A673 (cell line): ENCODE results near the gene SAMHD1. TPM values are rescaled to one million over a fixed set of nuclear protein-coding genes. Genes with fewer than 3 reads are reported as not detected.

ENCODE experiments used
- BruUV-seq: library from RNA; stranded (reverse); fragments of 400-500 nt; replicated peaks from 2 replicates; lab custom pipeline; 2021; lab: Mats Ljungman, UMichigan
- CTCF ChIA-PET: fragments of 300-600 bp; sonication (Branson Sonifier 250); formaldehyde crosslinking; loops from one replicate; lab custom pipeline; 2022; ENCODE audit warnings: antibody characterized with exemption; lab: Charles Lee
- POLR2A ChIA-PET: fragments of 300-600 bp; sonication (Branson Sonifier 250); formaldehyde crosslinking; loops from one replicate; lab custom pipeline; 2022; ENCODE audit warnings: antibody characterized with exemption; ENCODE audit not compliant: low non-redundant PET; lab: Charles Lee
- DNase-seq: peaks from one replicate; pipeline ENCODE4 v3.0.0-alpha.2; 2015; ENCODE audit warnings: low spot score
- H3K27ac ChIP-seq: fragments of 200-600 bp; sonication (generic); 2 replicates; pipeline ENCODE4 v1.5.1; 2016; ENCODE audit warnings: mixed run types, low read depth, mild to moderate bottlenecking, mixed read lengths, antibody characterized with exemption, low read length; ENCODE audit not compliant: poor library complexity, severe bottlenecking
- H3K27me3 ChIP-seq: fragments of 200-600 bp; sonication (generic); replicated peaks from 2 replicates; pipeline ENCODE4 v1.6.1; 2017; ENCODE audit warnings: mixed run types, low read depth, mild to moderate bottlenecking, mixed read lengths, antibody characterized with exemption, low read length; ENCODE audit not compliant: insufficient read depth, poor library complexity
- H3K36me3 ChIP-seq: fragments of 200-600 bp; sonication (generic); 2 replicates; pipeline ENCODE4 v1.6.1; 2016; ENCODE audit warnings: mixed run types, mild to moderate bottlenecking, mixed read lengths, antibody characterized with exemption, low read length; ENCODE audit not compliant: insufficient read depth, poor library complexity, severe bottlenecking
- H3K4me1 ChIP-seq: fragments of 200-600 bp; sonication (generic); 2 replicates; pipeline ENCODE4 v1.6.1; 2017; ENCODE audit warnings: mixed run types, mild to moderate bottlenecking, mixed read lengths, antibody characterized with exemption, low read length; ENCODE audit not compliant: insufficient read depth, poor library complexity, severe bottlenecking
- H3K4me3 ChIP-seq: fragments of 200-600 bp; sonication (generic); 2 replicates; pipeline ENCODE4 v1.5.1; 2016; ENCODE audit warnings: low read depth, mixed run types, mild to moderate bottlenecking, mixed read lengths, low read length; ENCODE audit not compliant: poor library complexity, severe bottlenecking
- H3K9me3 ChIP-seq: fragments of 200-600 bp; sonication (generic); 2 replicates; pipeline ENCODE4 v1.6.1; 2016; ENCODE audit warnings: mixed run types, low read depth, mild to moderate bottlenecking, mixed read lengths, antibody characterized with exemption, low read length; ENCODE audit not compliant: poor library complexity, severe bottlenecking
- CTCF ChIP-seq: fragments of 300-800, 200-600 bp; sonication (generic); conservative IDR thresholded peaks from 2 replicates; pipeline ENCODE4 v1.5.1; 2017; ENCODE audit warnings: low read depth, mild to moderate bottlenecking, antibody characterized with exemption, low read length, moderate library complexity, mixed read lengths
- EZH2 ChIP-seq: fragments of 200-600 bp; sonication (generic); IDR thresholded peaks from 2 replicates; pipeline ENCODE4 v1.6.1; 2017; ENCODE audit warnings: borderline replicate concordance, low read depth, mild to moderate bottlenecking, mixed read lengths, antibody characterized with exemption, low read length; ENCODE audit not compliant: poor library complexity, severe bottlenecking
- intact Hi-C: fragments of 100-400 bp; cut with micrococcal nuclease; formaldehyde crosslinking; loops from one replicate; pipeline ENCODE4 v1.10.0; 2022; ENCODE audit not compliant: unreplicated experiment
- total RNA-seq: library from RNA; stranded (reverse); gene quantifications from 2 replicates; pipeline ENCODE4 v1.2.3, GENCODE V29; 2021

Gene SAMHD1
- total RNA-seq, 1 experiment from 2014 or later, result 10.9 TPM

- no peak overlapping the region for H3K27ac ChIP-seq
- TF ChIP-seq CTCF (no peak), EZH2 (no peak)
- ChIA-PET POLR2A (no interaction called here), CTCF (no interaction called here)
- no peaks in the 10 kb centered on the region for H3K27me3 ChIP-seq
- intact Hi-C loops, result no loop called here
- no peaks in the 10 kb centered on the region for H3K4me1 ChIP-seq
- no TSS peak for BruUV-seq
- no peak overlapping the region for H3K4me3 ChIP-seq
- DNase-seq, result no peak
- H3K36me3 ChIP-seq, result no peaks in the 10 kb centered on the region
- H3K9me3 ChIP-seq, result no peaks in the 10 kb centered on the region
Observed at GRCh38 chr20:36984257-36984638, 32.7 kb upstream of the SAMHD1 start.

- no peak for TF ChIP-seq EZH2
- TF ChIP-seq CTCF, result no peak
- Histone ChIP-seq H3K4me1 (no peaks in the 10 kb centered on the region), H3K27me3 (no peaks in the 10 kb centered on the region), H3K27ac (no peak overlapping the region), H3K9me3 (no peaks in the 10 kb centered on the region), H3K36me3 (no peaks in the 10 kb centered on the region), H3K4me3 (no peak overlapping the region)
- no TSS peak for BruUV-seq
- intact Hi-C loops, result no loop called here
- POLR2A ChIA-PET, result interaction anchor here (0.6 kb wide), 1 partner anchor 230 kb away, joined by 3 read pairs; the partner anchor contains the start of gene NDRG3
- CTCF ChIA-PET, result no interaction called here
- no peak for DNase-seq
Observed at GRCh38 chr20:36975099-36975818, 23.8 kb upstream of the SAMHD1 start.

- no peak for DNase-seq
- Histone ChIP-seq H3K27ac (no peak overlapping the region), H3K9me3 (no peaks in the 10 kb centered on the region), H3K4me1 (no peaks in the 10 kb centered on the region), H3K4me3 (no peak overlapping the region), H3K36me3 (no peaks in the 10 kb centered on the region), H3K27me3 (no peaks in the 10 kb centered on the region)
- intact Hi-C loops, result no loop called here
- POLR2A ChIA-PET, result interaction anchor here (0.6 kb wide), 1 partner anchor 229 kb away, joined by 3 read pairs; the partner anchor contains the start of gene NDRG3
- TF ChIP-seq CTCF, result no peak
- no peak for TF ChIP-seq EZH2
- BruUV-seq, result no TSS peak
- CTCF ChIA-PET, result no interaction called here
Observed at GRCh38 chr20:36974660-36975059, 23.2 kb upstream of the SAMHD1 start.
